K562 (cell line): ENCODE data around the gene TRAF7. TPM values are rescaled to one million over a fixed set of nuclear protein-coding genes. Genes with fewer than 3 reads are reported as not detected.

Experiments
- ATAC-seq: fragments of 200-7000 bp; cut with Tn5 transposase; 3 replicates; pipeline ENCODE4 v1.9.1; 2020; ENCODE audit warnings: moderate library complexity
- BruUV-seq: library from RNA; stranded (reverse); fragments of 400-500 nt; replicated peaks from 2 replicates; lab custom pipeline; 2021; lab: Mats Ljungman, UMichigan
- CTCF ChIA-PET: fragments of 300-600 bp; formaldehyde crosslinking; extraction: SDS; loops from one replicate; lab custom pipeline; 2021; ENCODE audit warnings: low intra/inter-chr PET ratio; lab: Yijun Ruan, JAX
- POLR2A ChIA-PET: fragments of 300-600, 350-650 bp; sonication (Branson Sonifier 250); formaldehyde crosslinking; extraction: SDS; loops from one replicate; lab custom pipeline; 2021; ENCODE audit warnings: antibody characterized with exemption, inconsistent platforms; lab: Yijun Ruan, JAX
- DNase-seq, 4 experiments: peaks; one replicate each; pipeline versions ENCODE4 v3.0.0 to v3.0.0-alpha.2; 2011 to 2018; ENCODE audit warnings: low spot score in 3 of 4, mixed read lengths in 3 of 4; ENCODE audit errors: extremely low read depth in 1 of 4
- FAIRE-seq: peaks from 2 replicates; lab custom pipeline; 2011; peaks lifted over from hg19 to GRCh38; lab: Jason Lieb, UNC
- H2AFZ ChIP-seq: 2 replicates; pipeline ENCODE4 v1.6.0; 2011; ENCODE audit warnings: low read depth, low read length, control low read depth, inconsistent platforms
- H3K27ac ChIP-seq: fragments of 200-600 bp; 3 replicates; pipeline ENCODE4 v1.8.0; 2011; ENCODE audit warnings: low read depth, mild to moderate bottlenecking, control low read depth, inconsistent platforms, low read length, moderate library complexity, mixed read lengths; ENCODE audit errors: extremely low read depth
- H3K27me3 ChIP-seq, 2 experiments: fragments of 300-600 bp in 1 of 2; 2 replicates in 1 of 2; 3 replicates in 1 of 2; pipeline versions ENCODE4 v1.6.0 to v1.8.0; 2011; ENCODE audit warnings: inconsistent platforms in 2 of 2, low read length in 2 of 2, mild to moderate bottlenecking in 1 of 2, mixed read lengths in 1 of 2, moderate library complexity in 1 of 2; ENCODE audit not compliant: control insufficient read depth in 2 of 2, insufficient read depth in 2 of 2
- H3K36me3 ChIP-seq: fragments of 300-600 bp; 3 replicates; pipeline ENCODE4 v1.8.0; 2011; ENCODE audit warnings: mild to moderate bottlenecking, low read length, inconsistent platforms; ENCODE audit not compliant: control insufficient read depth, insufficient read depth
- H3K4me1 ChIP-seq, 2 experiments: fragments of 200-600 bp in 1 of 2; replicated peaks in 1 of 2; 2 replicates in 1 of 2; 3 replicates in 1 of 2; pipeline versions ENCODE4 v1.5.1 to v1.8.0; 2011; ENCODE audit warnings: inconsistent platforms in 2 of 2, low read length in 2 of 2, mild to moderate bottlenecking in 1 of 2, mixed read lengths in 1 of 2, moderate library complexity in 1 of 2; ENCODE audit not compliant: control insufficient read depth in 2 of 2, insufficient read depth in 2 of 2
- H3K4me2 ChIP-seq: 2 replicates; pipeline ENCODE4 v1.6.1; 2011; ENCODE audit warnings: low read length, control low read depth, inconsistent platforms, mixed read lengths; ENCODE audit not compliant: insufficient read depth
- H3K4me3 ChIP-seq: fragments of 200-600 bp; sonication (generic), shearing (Covaris generic); 2 replicates; pipeline ENCODE4 v1.5.1; 2016; ENCODE audit warnings: control low read depth, inconsistent platforms
- H3K79me2 ChIP-seq: fragments of 200-600 bp; 3 replicates; pipeline ENCODE4 v1.8.0; 2011; ENCODE audit warnings: low read length, inconsistent platforms; ENCODE audit not compliant: control insufficient read depth, insufficient read depth
- H3K9ac ChIP-seq, 2 experiments: 2 replicates each; pipeline versions ENCODE4 v1.6.0 to v1.6.1; 2011; ENCODE audit warnings: low read depth in 2 of 2, low read length in 2 of 2, control low read depth in 1 of 2, inconsistent platforms in 1 of 2, mild to moderate bottlenecking in 1 of 2, mixed read lengths in 1 of 2; ENCODE audit not compliant: insufficient read depth in 1 of 2
- H3K9me1 ChIP-seq: one replicate; pipeline ENCODE4 v1.6.0; 2011; ENCODE audit warnings: inconsistent platforms, mild to moderate bottlenecking, low read length, moderate library complexity; ENCODE audit not compliant: control insufficient read depth, insufficient read depth
- H3K9me3 ChIP-seq: replicated peaks from 2 replicates; pipeline ENCODE4 v1.5.1; 2011; ENCODE audit warnings: low read depth, low read length, inconsistent platforms; ENCODE audit not compliant: control insufficient read depth, insufficient read depth
- H4K20me1 ChIP-seq: replicated peaks from 2 replicates; pipeline ENCODE4 v1.6.1; 2011; ENCODE audit warnings: low read length, inconsistent platforms, mixed read lengths; ENCODE audit not compliant: control insufficient read depth, insufficient read depth
- E2F6 ChIP-seq, 2 experiments: IDR thresholded peaks; 2 replicates each; pipeline ENCODE4 v1.6.1; 2011; ENCODE audit warnings: borderline replicate concordance in 1 of 2, control low read depth in 1 of 2, low read depth in 1 of 2, low read length in 1 of 2, mild to moderate bottlenecking in 1 of 2, mixed read lengths in 1 of 2, moderate library complexity in 1 of 2; ENCODE audit not compliant: insufficient read depth in 1 of 2, insufficient read length in 1 of 2, poor library complexity in 1 of 2, severe bottlenecking in 1 of 2; ENCODE audit errors: extremely low read depth in 1 of 2
- E4F1 ChIP-seq: fragments of 250-450 bp; sonication (Bioruptor Pico); IDR thresholded peaks from 2 replicates; pipeline ENCODE4 v1.5.0; 2021; ENCODE audit warnings: mild to moderate bottlenecking, borderline replicate concordance
- HDAC8 ChIP-seq: fragments of 450-650 bp; IDR thresholded peaks from 2 replicates; pipeline ENCODE4 v1.6.1; 2016; ENCODE audit warnings: mild to moderate bottlenecking, missing genetic modification characterization, moderate library complexity, missing compliant biosample characterization
- L3MBTL2 ChIP-seq: fragments of 450-650 bp; IDR thresholded peaks from 2 replicates; pipeline ENCODE4 v1.6.1; 2016; ENCODE audit warnings: mild to moderate bottlenecking, moderate library complexity
- MAX ChIP-seq: sonication (generic); formaldehyde crosslinking; IDR thresholded peaks from 2 replicates; pipeline ENCODE4 v1.9.0; 2022; ENCODE audit warnings: mild to moderate bottlenecking, missing genetic modification reagents
- OTX1 ChIP-seq: fragments of 450-650 bp; formaldehyde crosslinking; IDR thresholded peaks from 2 replicates; pipeline ENCODE4 v1.4.0; 2022; ENCODE audit warnings: mild to moderate bottlenecking
- POLR2A ChIP-seq: fragments of 450-650 bp; conservative IDR thresholded peaks from 2 replicates; pipeline ENCODE4 v1.6.1; 2016
- POLR2G ChIP-seq: fragments of 200-400 bp; formaldehyde crosslinking; IDR thresholded peaks from 2 replicates; pipeline ENCODE4 v1.6.1; 2017; ENCODE audit warnings: low read depth, mild to moderate bottlenecking, antibody characterized with exemption, low read length, moderate library complexity
- RBFOX2 ChIP-seq: fragments of 200-400 bp; formaldehyde crosslinking; IDR thresholded peaks from 2 replicates; pipeline ENCODE4 v1.6.1; 2017; ENCODE audit warnings: low read depth, mild to moderate bottlenecking, low read length, moderate library complexity
- SAP30 ChIP-seq: fragments of 200-600 bp; sonication (generic); IDR thresholded peaks from 2 replicates; pipeline ENCODE4 v1.6.1; 2012; ENCODE audit warnings: borderline replicate concordance, low read depth, mild to moderate bottlenecking, moderate library complexity, low read length, control low read depth, inconsistent platforms; ENCODE audit not compliant: insufficient read depth, poor library complexity, severe bottlenecking
- SMARCA5 ChIP-seq: fragments of 450-650 bp; IDR thresholded peaks from 2 replicates; pipeline ENCODE4 v1.6.1; 2016
- SMARCC2 ChIP-seq: fragments of 450-650 bp; IDR thresholded peaks from 2 replicates; pipeline ENCODE4 v1.6.1; 2017; ENCODE audit warnings: antibody characterized with exemption, moderate library complexity, mild to moderate bottlenecking, low read depth
- SRSF1 ChIP-seq: fragments of 200-400 bp; formaldehyde crosslinking; IDR thresholded peaks from 2 replicates; pipeline ENCODE4 v1.6.1; 2017; ENCODE audit warnings: mild to moderate bottlenecking, low read depth, low read length, moderate library complexity
- WHSC1 ChIP-seq: IDR thresholded peaks from one replicate; pipeline ENCODE4 v1.6.1; 2012; ENCODE audit warnings: low read length, control low read depth, inconsistent platforms
- ZBTB33 ChIP-seq: sonication (generic); formaldehyde crosslinking; IDR thresholded peaks from 2 replicates; pipeline ENCODE4 v1.8.1; 2023; ENCODE audit warnings: mild to moderate bottlenecking, missing genetic modification reagents
- ZFX ChIP-seq: sonication (generic); formaldehyde crosslinking; IDR thresholded peaks from 2 replicates; pipeline ENCODE4 v1.8.0; 2022; ENCODE audit warnings: mild to moderate bottlenecking, missing genetic modification reagents, moderate library complexity
- ZNF253 ChIP-seq: fragments of 250-450 bp; sonication (Bioruptor Pico); conservative IDR thresholded peaks from 2 replicates; pipeline ENCODE4 v1.6.1; 2021; ENCODE audit warnings: mild to moderate bottlenecking
- WGBS: fragments of 100-300 bp; shearing (Covaris generic); methylation state at CpG from one replicate; pipeline ENCODE4 v1.1.6; 2016; ENCODE audit warnings: low coverage, mixed read lengths; ENCODE audit not compliant: insufficient coverage; ENCODE audit errors: missing lambda C conversion rate; 5-methylcytosine and 5-hydroxymethylcytosine counted together
- in situ Hi-C: fragments of 300-500 bp; cut with MboI; formaldehyde crosslinking; loops from 4 replicates; pipeline ENCODE4 v1.15.0; 2018; ENCODE audit warnings: inconsistent platforms, mixed read lengths
- intact Hi-C: fragments of 100-400 bp; cut with micrococcal nuclease; formaldehyde crosslinking; loops from 2 replicates; pipeline ENCODE4 v1.14.2; 2022
- polyA plus RNA-seq, 8 experiments: library from polyadenylated mRNA; depleted of rRNA in 4 of 8; stranded (reverse) in 5 of 8; unstranded in 3 of 8; fragments of >200 nt; fragmentation: Nextera tagmentation in 2 of 8; fragmentation: Illumina TruSeq in 1 of 8; extraction: Ambion mirVana in 2 of 8; extraction: Trizol in 1 of 8; gene quantifications; 2 replicates each; pipeline versions ENCODE4 v1.2.1 to v1.2.3, GENCODE V29; 2011 to 2014; ENCODE audit warnings: inconsistent platforms in 1 of 8, missing spikeins in 1 of 8
- total RNA-seq, 7 experiments: library from RNA; depleted of rRNA in 6 of 7; stranded (reverse); fragments of >200 nt in 6 of 7; fragmentation: Illumina TruSeq in 2 of 7; extraction: Trizol in 2 of 7; gene quantifications; 2 replicates each; pipeline versions ENCODE4 v1.2.1 to v1.2.3, GENCODE V29; 2011 to 2021; ENCODE audit warnings: low replicate concordance in 1 of 7

The TRAF7 gene
- total and polyA plus RNA-seq, 9 of the 15 experiments (the other 6 are each of a cell fraction or from before 2014, with no cell fraction given): 1.1 to 113 (median 41.6) TPM

GRCh38 chr16:2187212-2187611, 31.6 kb downstream of the TRAF7 start:
- POLR2A ChIA-PET: no interaction called here
- CTCF ChIA-PET: no interaction called here

More at GRCh38 chr16:2187212-2187611, 31.6 kb downstream of the TRAF7 start:
- peak; percentile 35 for FAIRE-seq
- WGBS: 28% methylated on average over 17 of the region's 17 CpGs
- Histone ChIP-seq H3K79me2 (no peaks in the 10 kb centered on the region), H2AFZ (peak overlapping the region; percentile 68), H3K4me1 (peaks cover 0 to 80% of the 10 kb centered on the region in 2 experiments; a peak in 2 of 5 replicates), H3K27ac (no peak overlapping the region), H3K4me2 (0 out of 2 replicates have a peak overlapping the region, but pooled peaks have one; percentile 8), H3K27me3 (no peaks in the 10 kb centered on the region), H3K36me3 (no peaks in the 10 kb centered on the region), H3K9me1 (no peaks in the 10 kb centered on the region), H4K20me1 (0 out of 2 replicates have a peak, but pooled peaks cover under 1% of the 10 kb centered on the region), H3K4me3 (no peak overlapping the region; the same call in 1 of the 2 replicates), H3K9me3 (no peaks in the 10 kb centered on the region), H3K9ac (peak overlapping the region in 1 of 2 experiments; percentile 89; a peak in 3 of 4 replicates)
- in situ Hi-C loops: no loop called here
- peak; percentile 48 to 82 for TF ChIP-seq E2F6 (IDR thresholded peaks at IDR 0.05; ENCODE audit: borderline replicate concordance in 1 of 2, extremely low read depth in 1 of 2, insufficient read depth in 1 of 2, insufficient read length in 1 of 2, low read depth in 1 of 2, low read length in 1 of 2, poor library complexity in 1 of 2, severe bottlenecking in 1 of 2)
- no peak for TF ChIP-seq WHSC1
- TF ChIP-seq OTX1 (CRISPR knock-in tag): no peak
- no peak for TF ChIP-seq HDAC8 (tag)
- TF ChIP-seq SMARCC2: no peak
- TF ChIP-seq L3MBTL2: peak; percentile 75; the same call in 1 of the 2 replicates
- peak; percentile 60 for TF ChIP-seq POLR2G
- no peak for TF ChIP-seq SAP30
- peak; percentile 23; the same call in 1 of the 2 replicates for TF ChIP-seq ZFX (CRISPR knock-in tag)
- no peak for TF ChIP-seq E4F1
- peak; percentile 46 for TF ChIP-seq RBFOX2
- peak; percentile 77 for TF ChIP-seq MAX
- TF ChIP-seq ZBTB33 (CRISPR knock-in tag): peak; percentile 82
- TF ChIP-seq ZNF253: no peak
- TF ChIP-seq SMARCA5: no peak
- TF ChIP-seq POLR2A: peak; percentile 37; the same call in 1 of the 2 replicates
- TF ChIP-seq SRSF1: no peak
- intact Hi-C loops: no loop called here
- peak; percentile 36 to 42 (median 38) for DNase-seq
- no TSS peak for BruUV-seq
- peak; percentile 77 for ATAC-seq
